ENCODE data around the gene U2SURP. TPM values are rescaled to one million over a fixed set of nuclear protein-coding genes. Genes with fewer than 3 reads are reported as not detected.

U2SURP gene
- total and polyA plus RNA-seq, 10 of the 15 experiments (the other 5 are each of a cell fraction or from before 2014, with no cell fraction given): 76.3 to 277 (median 150) TPM

DNA sequence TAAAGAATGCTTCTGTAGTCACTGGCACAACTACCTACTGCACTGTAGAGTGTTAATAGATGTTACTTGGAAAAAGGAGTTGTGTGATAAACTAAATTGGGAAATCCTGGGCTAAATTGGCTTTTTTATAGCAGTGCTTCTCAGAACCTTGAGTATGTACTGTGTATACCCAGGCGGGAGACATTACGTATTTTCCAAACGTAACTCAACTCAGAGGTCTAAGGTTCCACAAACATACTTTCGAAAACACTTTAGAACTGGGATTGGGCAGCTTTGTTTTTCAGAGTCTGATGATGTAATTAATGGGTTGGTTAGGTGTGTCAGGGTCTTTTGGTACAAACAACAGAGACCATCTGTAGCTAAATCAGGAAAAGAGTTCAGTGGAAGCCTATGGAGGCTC is 64.7 kb downstream of the U2SURP start:
- Histone ChIP-seq H3K4me3 (no peak overlapping the region), H3K36me3 (ENCODE audit: control insufficient read depth in 2 of 2, insufficient read depth in 2 of 2, low read length in 1 of 2) (peaks cover 0 to 5% of the 10 kb centered on the region in 2 experiments; a peak in 1 of 4 replicates), H2AFZ (ENCODE audit: control insufficient read depth, low read depth, low read length) (no peak overlapping the region), H3K27ac (ENCODE audit: control insufficient read depth, insufficient read depth) (no peak overlapping the region), H3K9me3 (replicated peaks; ENCODE audit: control insufficient read depth, insufficient read depth, low read length) (no peaks in the 10 kb centered on the region; the same call in 2 of the 3 replicates), H3K79me2 (ENCODE audit: control insufficient read depth, insufficient read depth, low read length) (no peaks in the 10 kb centered on the region; the same call in 1 of the 2 replicates), H3K9ac (ENCODE audit: control insufficient read depth, insufficient read depth, low read length) (no peak overlapping the region), H3K27me3 (replicated peaks in 1 of 2; ENCODE audit: control insufficient read depth in 2 of 2, insufficient read depth in 2 of 2, low read length in 1 of 2) (no peaks in the 10 kb centered on the region), H3K4me1 (ENCODE audit: control insufficient read depth, insufficient read depth, low read length) (peaks cover 8% of the 10 kb centered on the region), H3K4me2 (ENCODE audit: control insufficient read depth, insufficient read depth) (no peak overlapping the region), H4K20me1 (ENCODE audit: control insufficient read depth, insufficient read depth) (no peaks in the 10 kb centered on the region)
- DNase-seq (ENCODE audit: low read depth, low spot score): no peak
- TF ChIP-seq MTA2 (IDR thresholded peaks at IDR 0.05; ENCODE audit: low read depth) (no peak), MTA3 (IDR thresholded peaks at IDR 0.05; ENCODE audit: borderline replicate concordance, low read length) (no peak), SREBF2 (IDR thresholded peaks at IDR 0.05; ENCODE audit: low read length) (no peak), RBBP5 (conservative IDR thresholded peaks at IDR 0.05) (no peak), CBX5 (IDR thresholded peaks at IDR 0.05; ENCODE audit: low read depth) (no peak), HDAC6 (IDR thresholded peaks at IDR 0.05; ENCODE audit: unreplicated experiment) (no peak)
- TF ChIP-seq, protein P1, sequence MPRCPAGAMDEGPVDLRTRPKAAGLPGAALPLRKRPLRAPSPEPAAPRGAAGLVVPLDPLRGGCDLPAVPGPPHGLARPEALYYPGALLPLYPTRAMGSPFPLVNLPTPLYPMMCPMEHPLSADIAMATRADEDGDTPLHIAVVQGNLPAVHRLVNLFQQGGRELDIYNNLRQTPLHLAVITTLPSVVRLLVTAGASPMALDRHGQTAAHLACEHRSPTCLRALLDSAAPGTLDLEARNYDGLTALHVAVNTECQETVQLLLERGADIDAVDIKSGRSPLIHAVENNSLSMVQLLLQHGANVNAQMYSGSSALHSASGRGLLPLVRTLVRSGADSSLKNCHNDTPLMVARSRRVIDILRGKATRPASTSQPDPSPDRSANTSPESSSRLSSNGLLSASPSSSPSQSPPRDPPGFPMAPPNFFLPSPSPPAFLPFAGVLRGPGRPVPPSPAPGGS (IDR thresholded peaks at IDR 0.05; ENCODE audit: borderline replicate concordance, insufficient read depth, low read depth, low read length, poor library complexity, severe bottlenecking): no peak
- TF ChIP-seq, protein P2, sequence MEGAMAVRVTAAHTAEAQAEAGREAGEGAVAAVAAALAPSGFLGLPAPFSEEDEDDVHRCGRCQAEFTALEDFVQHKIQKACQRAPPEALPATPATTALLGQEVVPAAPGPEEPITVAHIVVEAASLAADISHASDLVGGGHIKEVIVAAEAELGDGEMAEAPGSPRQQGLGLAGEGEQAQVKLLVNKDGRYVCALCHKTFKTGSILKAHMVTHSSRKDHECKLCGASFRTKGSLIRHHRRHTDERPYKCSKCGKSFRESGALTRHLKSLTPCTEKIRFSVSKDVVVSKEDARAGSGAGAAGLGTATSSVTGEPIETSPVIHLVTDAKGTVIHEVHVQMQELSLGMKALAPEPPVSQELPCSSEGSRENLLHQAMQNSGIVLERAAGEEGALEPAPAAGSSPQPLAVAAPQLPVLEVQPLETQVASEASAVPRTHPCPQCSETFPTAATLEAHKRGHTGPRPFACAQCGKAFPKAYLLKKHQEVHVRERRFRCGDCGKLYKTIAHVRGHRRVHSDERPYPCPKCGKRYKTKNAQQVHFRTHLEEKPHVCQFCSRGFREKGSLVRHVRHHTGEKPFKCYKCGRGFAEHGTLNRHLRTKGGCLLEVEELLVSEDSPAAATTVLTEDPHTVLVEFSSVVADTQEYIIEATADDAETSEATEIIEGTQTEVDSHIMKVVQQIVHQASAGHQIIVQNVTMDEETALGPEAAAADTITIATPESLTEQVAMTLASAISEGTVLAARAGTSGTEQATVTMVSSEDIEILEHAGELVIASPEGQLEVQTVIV (IDR thresholded peaks at IDR 0.05; ENCODE audit: borderline replicate concordance, partially characterized antibody): no peak
- in situ Hi-C loops (cut with MboI): no loop called here
- FAIRE-seq: no peak
- CTCF ChIA-PET: interaction anchor here (1.0 to 1.8 kb wide), 4 partner anchors 11 to 135 kb away, joined by 3 to 5 read pairs (median 4); no protein-coding TSS in a partner anchor
- over 99% methylated on average over 4 of the region's 4 CpGs for WGBS (ENCODE audit: insufficient coverage, insufficient replicate concordance, low lambda C conversion rate, missing lambda C conversion rate)
- POLR2A ChIA-PET: no interaction called here
- RAD21 ChIA-PET (ENCODE audit: unreplicated experiment): no interaction called here
- intact Hi-C loops (cut with micrococcal nuclease; ENCODE audit: unreplicated experiment): no loop called here
- BruUV-seq (replicated peaks): no TSS peak
- no peak for ATAC-seq
- SMC1A ChIA-PET (ENCODE audit: uncharacterized antibody, unreplicated experiment): interaction anchor here (2.8 kb wide), 1 partner anchor 10 kb away, joined by 10 read pairs; no protein-coding TSS in a partner anchor
